HG03378 (cell line): Measurements from ENCODE around the gene MAP1S.

Experiments
- ATAC-seq: cut with Tn5 transposase; IDR thresholded peaks from one replicate; pipeline ENCODE4 v1.9.1; 2021; ENCODE audit warnings: mild to moderate bottlenecking, moderate library complexity; ENCODE audit not compliant: unreplicated experiment

MAP1S gene

DNA sequence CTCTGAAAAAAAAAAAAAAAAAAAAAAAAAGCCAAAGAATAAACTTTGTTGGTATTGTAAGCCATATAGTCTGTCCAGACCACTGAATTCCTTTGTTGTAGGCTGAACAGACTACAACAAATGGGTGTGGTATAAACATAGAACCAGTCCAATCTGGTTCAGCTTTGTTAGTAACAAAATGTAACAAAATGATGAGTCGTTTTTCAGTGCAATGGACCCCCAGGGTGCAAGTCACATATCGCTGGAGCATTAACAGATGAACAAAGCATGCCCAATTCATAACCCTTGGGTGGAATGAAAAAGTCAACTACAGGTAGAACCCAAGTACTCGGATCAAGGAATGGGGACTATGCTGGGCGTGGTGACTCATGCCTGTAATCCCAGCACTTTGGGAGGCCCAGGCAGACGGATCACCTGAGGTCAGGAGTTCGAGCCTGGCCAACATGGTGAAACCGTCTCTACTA lies 18.4 kb downstream of the MAP1S start:
- no peak for ATAC-seq

- no peak for ATAC-seq
These were observed 20.0 kb downstream of the MAP1S start for GRCh38 chr19:17739121-17739875.

- no peak for ATAC-seq
These were observed 22.2 kb downstream of the MAP1S start for GRCh38 chr19:17741456-17741855.

GRCh38 chr19:17743874-17744580 lies 24.7 kb downstream of the MAP1S start:
- no peak for ATAC-seq

DNA sequence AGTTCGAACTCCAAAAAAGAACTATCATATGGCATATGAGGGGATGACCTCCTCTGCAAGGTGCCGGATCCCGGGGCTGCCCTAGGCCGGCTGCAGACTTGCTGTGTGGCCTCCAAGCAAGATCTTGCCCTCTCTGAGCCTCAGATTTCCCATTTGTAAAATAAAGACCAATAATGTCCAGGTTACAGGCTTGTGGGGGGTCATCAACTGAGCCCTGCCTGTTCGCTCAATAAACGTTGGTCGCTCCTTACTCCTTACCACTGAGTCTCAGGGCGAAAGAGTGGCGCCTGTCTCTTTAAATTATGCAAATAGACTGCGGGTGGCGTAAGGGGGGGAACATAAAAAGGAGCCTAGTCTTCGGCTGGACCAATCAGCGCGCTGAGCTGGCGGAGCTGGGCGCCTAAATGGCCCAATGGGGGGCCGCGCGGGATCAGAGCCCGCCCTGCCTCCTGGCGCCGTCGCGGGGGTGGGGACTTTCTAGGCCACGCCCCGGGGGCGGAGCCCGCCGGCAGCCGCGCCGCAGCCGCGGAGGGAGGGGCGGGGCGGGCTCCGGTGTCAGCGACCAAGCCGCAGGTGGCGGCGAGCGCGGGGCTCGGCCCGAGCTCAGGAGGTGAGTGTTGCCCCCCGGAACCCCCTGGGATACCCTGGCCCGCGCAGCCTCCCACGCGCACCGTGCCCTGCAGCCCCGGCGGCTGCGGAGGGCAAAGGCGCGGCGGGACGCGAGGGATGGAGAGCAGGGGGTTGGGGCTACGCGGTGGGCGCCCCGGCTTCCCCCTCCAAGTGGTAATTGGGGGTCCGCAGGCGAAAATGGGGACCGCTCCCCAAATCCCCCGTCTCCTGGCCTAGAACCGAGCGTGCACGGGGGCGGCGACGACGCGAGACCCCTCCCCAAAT lies 28.2 kb downstream of the MAP1S start:
- peak; percentile 43 for ATAC-seq

GRCh38 chr19:17748884-17749638 lies 29.8 kb downstream of the MAP1S start:
- ATAC-seq: no peak

DNA sequence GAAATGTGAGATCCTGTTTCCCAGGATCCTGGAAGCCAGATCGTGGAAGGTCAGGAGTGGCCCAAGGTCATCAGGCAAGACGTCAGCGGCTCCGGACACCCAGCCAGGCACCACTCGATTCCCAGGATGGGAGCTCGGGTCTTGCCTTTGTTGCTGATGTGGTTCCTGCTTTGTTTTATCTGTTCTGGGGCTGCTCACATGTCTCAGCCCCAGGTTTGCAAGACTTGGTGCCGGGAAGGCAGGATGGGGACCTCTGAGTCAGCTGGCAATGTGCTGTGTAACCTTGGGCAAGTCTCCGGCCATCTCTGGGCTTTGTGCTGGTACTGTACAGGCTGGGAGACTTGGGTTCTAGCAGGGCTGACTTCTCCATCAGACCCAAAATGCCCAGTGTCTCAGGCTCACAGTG lies 30.6 kb downstream of the MAP1S start:
- ATAC-seq: no peak

- no peak for ATAC-seq
These were observed 32.0 kb downstream of the MAP1S start, which contains the start of gene FCHO1 for GRCh38 chr19:17751103-17751911. TSS of gene FCHO1 (plus strand) at chr19:17751477. CDS start at chr19:17755165, 3,688 bp downstream.

DNA sequence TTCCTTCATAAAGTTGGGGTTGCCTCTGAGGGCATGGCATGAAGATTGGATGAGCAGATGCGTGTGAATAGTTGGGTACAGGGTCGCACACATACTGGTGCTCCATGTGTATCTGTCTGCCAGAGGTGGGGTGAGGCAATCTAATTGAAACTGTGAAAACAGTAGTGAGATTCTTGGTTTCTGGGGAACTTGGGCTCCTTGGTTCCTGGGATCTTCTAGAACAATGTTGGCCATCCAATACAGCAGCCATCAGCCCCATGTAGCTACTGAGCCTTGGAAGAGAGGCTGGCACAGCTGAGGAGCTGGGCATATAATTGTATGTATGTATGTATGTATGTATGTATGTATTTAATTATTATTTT lies 32.6 kb downstream of the MAP1S start:
- no peak for ATAC-seq

GRCh38 chr19:17752865-17753639 lies 33.8 kb downstream of the MAP1S start:
- no peak for ATAC-seq

DNA sequence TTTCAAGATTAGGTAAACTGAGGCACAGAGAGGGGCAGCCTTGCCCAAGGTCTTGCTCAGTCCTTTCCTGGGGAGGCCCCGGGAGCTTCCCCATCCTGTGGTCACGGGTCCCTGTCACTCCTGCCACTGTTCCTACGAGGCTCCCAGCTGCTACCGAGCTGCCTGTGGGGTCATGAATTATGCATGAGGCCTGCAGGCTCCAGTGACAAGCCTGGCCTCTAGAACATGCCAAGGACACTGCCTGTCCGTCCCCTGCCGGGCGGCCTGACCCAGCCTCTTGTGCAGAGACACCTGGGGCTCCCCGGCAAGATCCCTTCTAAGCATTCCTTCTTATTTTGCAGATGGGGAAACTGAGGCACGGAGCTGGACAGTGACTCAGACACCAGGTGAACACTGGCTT lies 34.7 kb downstream of the MAP1S start:
- ATAC-seq: no peak

- no peak for ATAC-seq
These were observed 35.6 kb downstream of the MAP1S start for GRCh38 chr19:17754634-17755442.

DNA sequence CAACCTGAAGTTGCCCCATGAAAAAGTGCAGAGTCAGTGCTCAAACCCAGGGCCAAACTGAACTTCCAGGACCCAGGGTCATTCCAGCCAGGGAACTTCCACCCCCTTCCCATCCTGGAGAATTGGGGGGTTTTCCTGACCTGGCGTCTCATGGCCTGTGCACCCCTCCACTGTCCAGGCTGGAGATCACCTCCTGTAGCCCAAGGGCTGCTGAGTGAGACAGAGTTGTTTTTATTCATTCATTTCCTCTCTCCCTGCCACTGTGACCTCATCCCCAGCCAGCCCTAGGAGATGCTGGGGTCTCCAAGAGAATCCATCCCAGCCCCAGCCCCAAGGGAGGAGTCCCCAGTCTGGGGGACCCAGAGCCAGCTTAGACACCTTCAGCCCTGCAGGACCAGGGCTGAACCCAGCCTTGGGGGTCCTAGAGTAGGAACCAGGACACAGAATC lies 36.2 kb downstream of the MAP1S start:
- no peak for ATAC-seq

GRCh38 chr19:17755977-17756670 lies 36.8 kb downstream of the MAP1S start:
- no peak for ATAC-seq

GRCh38 chr19:17757125-17757524 lies 37.8 kb downstream of the MAP1S start:
- no peak for ATAC-seq

DNA sequence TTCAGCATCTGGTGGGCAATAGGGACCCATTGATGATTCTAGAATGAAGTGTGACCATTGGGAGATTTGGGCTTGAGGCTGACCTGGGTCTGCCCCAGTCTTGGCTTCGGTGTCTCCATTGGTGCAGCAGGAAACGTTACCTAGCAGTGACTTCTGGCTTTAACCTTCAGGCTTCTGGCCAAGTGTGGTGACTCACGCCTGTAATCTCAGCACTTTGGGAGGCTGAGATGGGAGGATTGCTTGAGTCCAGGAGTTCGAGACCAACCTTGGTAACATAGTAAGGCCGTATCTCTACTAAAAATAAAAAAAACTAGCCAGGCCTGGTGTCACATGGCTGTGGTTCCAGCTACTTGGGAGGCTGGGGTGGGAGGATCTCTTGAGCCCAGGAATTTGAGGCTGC lies 39.2 kb downstream of the MAP1S start:
- ATAC-seq: no peak

DNA sequence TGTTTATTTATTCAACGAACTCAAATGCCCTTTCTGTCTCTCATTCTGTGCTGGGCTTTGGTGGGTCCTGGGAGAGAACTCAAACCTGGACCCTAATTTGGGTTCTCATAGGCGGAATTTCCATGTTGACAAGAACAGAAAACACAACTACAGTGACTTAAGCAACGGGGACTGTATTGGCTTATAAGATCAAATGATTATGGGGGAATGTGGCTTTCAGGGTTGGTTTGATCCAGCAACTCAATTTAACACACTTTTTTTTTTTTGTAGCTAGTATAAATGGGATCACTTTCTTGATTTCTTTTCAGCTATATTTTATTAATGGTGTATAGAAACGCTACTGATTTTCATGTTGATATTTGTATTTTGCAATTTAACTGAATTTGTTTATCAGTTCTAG lies 41.9 kb downstream of the MAP1S start:
- no peak for ATAC-seq
